ENCODE measurements around the gene NUMB.
"Not testable (repeated sequence)": the region's sequence is repeated elsewhere in the genome, so short reads cannot be mapped to it uniquely, and the experiment has no call there.

The NUMB gene

DNA sequence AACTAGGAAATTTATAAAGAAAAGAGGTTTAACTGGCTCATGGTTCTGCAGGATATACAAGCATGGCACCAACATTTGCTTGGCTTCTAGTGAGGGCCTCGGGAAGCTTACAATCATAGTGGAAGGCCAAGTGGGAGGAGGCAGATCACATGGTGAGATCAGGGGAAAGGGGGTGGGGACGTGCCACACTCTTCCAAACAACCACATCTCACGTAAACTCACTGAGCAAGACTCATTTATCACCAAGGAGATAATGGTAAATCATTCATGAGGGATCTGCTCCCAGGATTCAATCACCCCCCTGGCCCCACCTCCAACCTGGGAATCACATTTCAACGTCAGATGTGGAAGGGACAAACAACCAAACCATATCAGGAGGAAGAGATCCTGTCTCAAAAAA lies 35.8 kb downstream of the NUMB start:
- DNase-seq (ENCODE audit: low spot score): no peak

- no peak for DNase-seq (ENCODE audit: low spot score)
These were observed 40.1 kb downstream of the NUMB start for GRCh38 chr14:73418227-73418626.

- DNase-seq (ENCODE audit: low spot score): not testable (repeated sequence)
These were observed 52.1 kb downstream of the NUMB start for GRCh38 chr14:73406248-73406647.

- no peak for DNase-seq (ENCODE audit: low spot score)
These were observed 55.1 kb downstream of the NUMB start for GRCh38 chr14:73403181-73403752.

GRCh38 chr14:73402579-73402978 lies 55.8 kb downstream of the NUMB start:
- no peak for DNase-seq (ENCODE audit: low spot score)

DNA sequence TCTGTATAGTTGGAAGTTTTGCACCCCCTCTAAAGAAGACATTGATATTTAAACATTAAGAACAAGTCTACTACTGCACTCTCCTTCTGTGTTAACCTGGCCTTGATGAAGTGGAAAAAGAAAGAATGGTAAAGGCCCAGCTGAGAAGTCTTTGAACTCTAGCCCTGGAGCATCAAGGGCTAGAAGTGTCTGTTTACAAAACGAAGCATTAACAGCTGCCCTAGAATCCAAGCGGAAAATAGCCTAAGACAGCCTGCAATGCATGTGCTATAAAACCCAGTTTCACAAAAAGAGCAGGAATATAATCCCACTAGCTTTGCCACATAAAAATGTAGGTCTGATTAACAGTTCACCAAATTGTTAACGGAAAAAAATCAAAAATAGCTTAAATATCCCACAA lies 60.5 kb downstream of the NUMB start:
- no peak for DNase-seq (ENCODE audit: low spot score)

DNA sequence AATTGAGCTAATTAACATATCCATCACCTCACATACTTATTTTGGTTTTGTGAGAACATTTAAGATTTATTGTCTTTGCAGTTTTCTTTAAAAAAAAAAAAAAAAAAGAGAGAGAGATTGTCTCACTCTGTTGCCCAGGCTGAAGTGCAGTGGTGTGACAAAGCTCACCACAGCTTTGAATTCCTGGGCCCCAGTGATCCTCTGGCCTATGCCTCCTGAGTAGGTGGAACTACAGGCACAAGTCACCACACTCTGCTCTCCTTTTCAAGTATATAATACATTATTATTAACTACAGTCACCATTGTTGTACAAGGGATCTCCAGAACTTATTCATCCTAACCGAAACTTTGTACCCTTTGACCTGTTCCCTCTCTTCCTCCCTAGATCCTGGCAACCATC lies 64.0 kb downstream of the NUMB start:
- DNase-seq (ENCODE audit: low spot score): no peak

GRCh38 chr14:73393375-73393774 lies 65.0 kb downstream of the NUMB start:
- no peak for DNase-seq (ENCODE audit: low spot score)

- DNase-seq (ENCODE audit: low spot score): no peak
These were observed 65.8 kb downstream of the NUMB start for GRCh38 chr14:73392329-73393257.

GRCh38 chr14:73387860-73388259 lies 70.5 kb downstream of the NUMB start:
- DNase-seq (ENCODE audit: low spot score): not testable (repeated sequence)

- DNase-seq (ENCODE audit: low spot score): no peak
These were observed 72.0 kb downstream of the NUMB start for GRCh38 chr14:73386342-73386741.

DNA sequence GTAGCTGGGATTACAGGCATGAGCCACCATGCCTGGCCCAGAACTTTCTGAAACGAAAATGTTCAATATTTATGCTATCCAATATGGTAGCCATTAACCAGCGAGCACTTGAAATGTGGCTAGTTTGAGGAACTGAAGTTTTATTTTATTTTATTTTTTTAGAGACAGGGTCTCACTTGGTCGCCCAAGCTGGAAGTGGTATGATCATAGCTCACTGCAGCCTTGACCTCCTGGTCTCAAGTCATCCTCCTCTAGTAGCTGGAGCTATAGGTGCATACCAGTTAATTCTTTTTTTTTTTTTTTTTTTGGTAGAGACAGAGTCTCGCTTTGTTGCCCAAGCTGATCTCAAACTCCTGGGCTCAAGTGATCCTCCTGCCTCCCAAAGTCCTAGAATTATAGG lies 73.3 kb downstream of the NUMB start:
- not testable (repeated sequence) for DNase-seq (ENCODE audit: low spot score)

DNA sequence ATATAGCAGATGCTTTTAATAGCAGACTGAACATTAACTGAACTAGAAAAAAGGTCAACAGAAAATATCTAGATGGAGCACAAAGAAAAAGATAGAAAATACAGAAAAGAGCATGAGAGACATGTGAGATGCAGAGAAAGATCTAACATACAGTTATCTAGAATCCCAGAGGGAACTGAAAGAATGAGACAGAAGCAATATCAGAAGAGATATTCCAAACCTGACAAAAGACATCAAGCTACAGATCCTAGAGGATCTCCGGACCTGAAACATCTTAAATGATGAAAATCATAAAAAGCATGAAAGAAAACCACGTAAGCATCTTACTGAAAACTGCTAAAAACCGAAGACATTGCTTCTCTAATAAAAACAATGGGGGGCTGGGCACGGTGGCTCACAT lies 75.0 kb downstream of the NUMB start:
- DNase-seq (ENCODE audit: low spot score): no peak

GRCh38 chr14:73381380-73382013 lies 76.8 kb downstream of the NUMB start:
- DNase-seq (ENCODE audit: low spot score): no peak

DNA sequence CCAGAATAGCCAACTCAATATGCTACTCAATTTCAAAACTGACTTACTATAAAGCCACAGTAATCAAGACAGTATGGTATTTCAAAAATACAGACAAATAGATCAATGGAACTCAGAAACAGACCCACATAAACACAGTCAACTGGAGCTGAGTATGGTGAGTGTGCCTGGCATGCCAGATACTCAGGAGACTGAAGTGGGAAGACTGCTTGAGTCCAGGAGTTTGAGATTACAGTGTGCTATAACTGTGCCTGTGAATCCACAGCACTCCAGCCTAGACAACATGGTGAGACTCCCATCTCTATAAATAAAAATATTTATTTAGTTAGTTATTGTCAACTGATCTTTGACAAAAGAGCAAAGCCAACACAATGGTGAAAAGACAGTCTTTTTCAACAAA lies 81.8 kb downstream of the NUMB start:
- no peak for DNase-seq (ENCODE audit: low spot score)

GRCh38 chr14:73375861-73376260 lies 82.5 kb downstream of the NUMB start:
- DNase-seq (ENCODE audit: low spot score): no peak

GRCh38 chr14:73374218-73374617 lies 84.1 kb downstream of the NUMB start:
- no peak for DNase-seq (ENCODE audit: low spot score)

DNA sequence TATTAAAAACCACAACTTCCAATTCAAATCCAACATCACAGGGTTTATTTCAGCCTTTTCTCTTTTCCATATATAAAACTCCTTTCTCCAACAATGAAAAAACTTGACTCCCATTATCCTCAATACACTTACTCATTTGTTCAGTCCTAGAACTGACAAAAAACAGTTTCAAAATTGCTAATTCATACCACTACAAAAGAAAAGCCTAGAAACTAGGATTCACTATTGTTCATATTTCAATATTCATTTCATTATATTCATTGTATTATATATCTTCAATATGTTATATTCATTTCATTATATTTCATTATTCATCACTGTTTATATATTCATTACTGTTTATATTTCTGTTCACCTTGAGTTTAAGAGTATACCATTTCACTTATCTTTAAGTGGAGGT lies 85.8 kb downstream of the NUMB start:
- no peak for DNase-seq (ENCODE audit: low spot score)

DNA sequence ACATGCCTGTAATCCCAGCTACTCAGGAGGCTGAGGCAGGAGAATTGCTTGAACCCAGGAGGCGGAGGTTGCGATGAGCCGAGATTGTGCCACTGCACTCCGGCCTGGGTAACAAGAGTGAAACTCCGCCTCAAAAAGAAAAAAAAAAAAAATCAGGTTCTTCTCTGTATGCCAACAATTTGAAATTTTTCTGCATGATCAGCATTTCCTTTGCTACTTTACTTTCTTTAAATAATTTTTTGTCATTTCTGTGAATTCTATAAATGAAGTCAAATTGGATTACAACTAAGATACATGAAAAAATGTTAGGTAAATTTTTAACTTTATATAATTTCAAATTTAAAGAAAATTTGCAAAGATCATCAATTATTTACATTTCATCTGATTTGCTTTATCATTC lies 87.8 kb downstream of the NUMB start:
- DNase-seq (ENCODE audit: low spot score): no peak

DNA sequence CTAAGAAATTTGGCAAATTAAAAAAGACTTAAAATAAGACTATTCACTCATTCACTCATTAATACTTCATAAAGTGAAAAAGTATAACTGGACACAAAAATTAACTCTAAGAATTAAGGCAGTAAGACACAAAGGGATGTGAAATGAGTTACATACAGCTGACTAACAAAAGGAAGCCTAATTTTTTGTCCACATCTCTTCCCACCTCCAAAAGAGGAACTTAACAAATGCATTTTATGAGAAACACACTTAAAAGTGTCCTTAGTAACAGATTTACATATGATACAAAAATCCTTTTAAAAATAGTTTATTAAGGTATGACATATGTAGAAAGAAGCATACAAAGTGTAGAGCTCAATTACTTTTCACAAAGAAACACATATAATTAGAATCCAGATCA lies 88.9 kb downstream of the NUMB start:
- DNase-seq (ENCODE audit: low spot score): no peak

DNA sequence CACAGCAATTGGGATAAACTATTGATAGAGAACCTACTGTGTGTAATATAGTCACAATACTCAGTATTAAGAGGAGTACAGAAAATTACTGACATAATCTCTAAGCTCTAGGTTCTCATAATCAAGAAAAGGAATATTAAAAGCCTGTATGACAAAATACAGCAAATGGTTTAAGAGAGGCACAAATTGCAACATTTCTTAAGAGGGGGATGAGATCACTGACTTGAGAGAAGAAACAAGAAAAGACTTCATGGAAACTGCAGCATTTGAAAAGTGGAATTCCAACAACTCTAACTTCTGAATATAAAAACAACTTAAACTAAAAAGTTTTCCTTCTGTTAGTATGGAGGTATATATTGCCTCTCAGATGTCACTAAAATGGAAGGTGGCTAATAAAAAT lies 89.7 kb downstream of the NUMB start:
- peak; percentile 14 for DNase-seq (ENCODE audit: low spot score)

DNA sequence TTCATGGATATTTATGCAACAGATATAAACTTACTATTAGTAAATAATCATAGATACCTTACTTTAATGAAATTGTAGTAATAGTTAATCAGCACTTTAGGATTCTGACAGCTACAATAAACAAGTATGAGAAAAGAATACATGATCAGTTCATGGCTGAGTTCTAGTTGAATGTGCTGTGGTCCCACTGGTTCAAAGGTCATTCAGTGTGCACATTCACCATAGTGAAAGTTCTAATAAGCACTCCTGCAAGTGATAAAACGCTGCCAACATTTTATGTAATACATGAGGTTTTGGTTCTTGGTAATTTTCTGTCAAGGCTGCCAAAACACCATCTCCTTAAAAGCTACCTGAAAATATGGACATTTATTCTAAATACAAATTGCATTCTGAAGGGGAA lies 92.6 kb downstream of the NUMB start:
- DNase-seq (ENCODE audit: low spot score): no peak

DNA sequence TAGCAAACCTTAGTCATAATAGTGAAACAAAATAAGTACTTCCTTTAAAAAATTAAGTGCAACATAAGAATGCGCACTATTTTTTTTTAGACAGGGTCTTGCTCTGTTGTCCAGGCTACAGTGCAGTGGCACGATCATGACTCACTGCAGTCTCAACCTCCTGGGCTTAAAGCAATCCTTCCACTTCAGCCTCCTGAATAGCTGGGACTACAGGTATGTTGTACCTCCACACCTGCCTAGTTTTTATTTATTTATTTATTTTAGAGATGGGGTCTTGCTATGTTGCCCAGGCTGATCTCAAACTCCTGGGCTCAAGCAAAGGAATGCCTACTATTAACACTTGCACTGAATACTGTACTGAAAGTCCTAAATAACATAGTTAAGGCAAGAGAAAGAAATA lies 93.8 kb downstream of the NUMB start:
- no peak for DNase-seq (ENCODE audit: low spot score)
